RWPE1 (cell line): ENCODE measurements around the gene ARL3.

ENCODE experiments used
- CTCF ChIA-PET: fragments of 350-600 bp; sonication (Branson Sonifier 250); formaldehyde crosslinking; extraction: SDS; loops from one replicate; lab custom pipeline; 2021; lab: Yijun Ruan, JAX
- POLR2A ChIA-PET: fragments of 400-600 bp; formaldehyde crosslinking; extraction: SDS; loops from one replicate; lab custom pipeline; 2020; ENCODE audit warnings: antibody characterized with exemption; ENCODE audit not compliant: low non-redundant PET; lab: Yijun Ruan, JAX
- DNase-seq: peaks from one replicate; pipeline ENCODE4 v3.0.0; 2012; ENCODE audit warnings: low spot score
- H3K27ac ChIP-seq: fragments of 450-650 bp; 2 replicates; pipeline ENCODE4 v1.5.1; 2017
- CTCF ChIP-seq: fragments of 450-650 bp; conservative IDR thresholded peaks from 2 replicates; pipeline ENCODE4 v1.5.1; 2017; ENCODE audit warnings: low read depth, mild to moderate bottlenecking

Gene ARL3

GRCh38 chr10:102647443-102648268, 66.5 kb downstream of the ARL3 start:
- TF ChIP-seq CTCF, result no peak
- H3K27ac ChIP-seq, result peak overlapping the region; percentile 100
- ChIA-PET CTCF (no interaction called here), POLR2A (no interaction called here)
- DNase-seq, result no peak

GRCh38 chr10:102646610-102647442, 67.4 kb downstream of the ARL3 start:
- DNase-seq, result peak; percentile 63
- CTCF ChIA-PET, result interaction anchor here (1.0 to 1.2 kb wide), 2 partner anchors 12 to 16 kb away, joined by 4 to 6 read pairs; no protein-coding TSS in a partner anchor
- H3K27ac ChIP-seq, result peak overlapping the region; percentile 100
- POLR2A ChIA-PET, result interaction anchor here (0.7 to 1.3 kb wide), 5 partner anchors 12 to 63 kb away, joined by 3 to 4 read pairs (median 4); no protein-coding TSS in a partner anchor
- no peak for TF ChIP-seq CTCF

GRCh38 chr10:102645741-102646609, 68.2 kb downstream of the ARL3 start:
- ChIA-PET POLR2A (interaction anchor here (0.7 to 1.3 kb wide), 6 partner anchors 13 to 64 kb away, joined by 3 to 16 read pairs (median 4); no protein-coding TSS in a partner anchor), CTCF (interaction anchor here (1.0 to 1.4 kb wide), 4 partner anchors 13 to 31 kb away, joined by 3 to 6 read pairs (median 4); no protein-coding TSS in a partner anchor)
- DNase-seq, result peak; percentile 96
- TF ChIP-seq CTCF, result no peak
- peak overlapping the region; percentile 100 for H3K27ac ChIP-seq

GRCh38 chr10:102645388-102645740, 68.8 kb downstream of the ARL3 start:
- ChIA-PET CTCF (interaction anchor here (0.6 to 1.4 kb wide), 8 partner anchors 30 to 518 kb away, joined by 3 to 9 read pairs (median 3); partner anchors contain the start of genes ARL3 and SFXN2), POLR2A (interaction anchor here (0.5 to 1.0 kb wide), 4 partner anchors 16 to 681 kb away, joined by 3 to 16 read pairs (median 4); no protein-coding TSS in a partner anchor)
- no peak for DNase-seq
- peak overlapping the region; percentile 100 for H3K27ac ChIP-seq
- no peak for TF ChIP-seq CTCF

- peak overlapping the region; percentile 100 for H3K27ac ChIP-seq
- TF ChIP-seq CTCF, result peak; percentile 85
- ChIA-PET CTCF (interaction anchor here (0.6 to 1.4 kb wide), 15 partner anchors 11 to 517 kb away, joined by 3 to 9 read pairs (median 3); partner anchors contain the start of genes ARL3 and SFXN2), POLR2A (interaction anchor here (0.5 to 1.0 kb wide), 6 partner anchors 12 to 682 kb away, joined by 3 to 16 read pairs (median 4); no protein-coding TSS in a partner anchor)
- DNase-seq, result peak; percentile 63
These were observed 69.4 kb downstream of the ARL3 start for GRCh38 chr10:102644646-102645387.
